H9 (cell line): Measurements from ENCODE around the gene ADTRP. TPM values are rescaled to one million over a fixed set of nuclear protein-coding genes. Genes with fewer than 3 reads are reported as not detected.

Experiments
- DNase-seq: peaks from one replicate; pipeline ENCODE4 v3.0.0-alpha.2; 2017
- H2AFZ ChIP-seq: one replicate; pipeline ENCODE4 v1.6.1; 2013; ENCODE audit warnings: mild to moderate bottlenecking, low read length, control low read depth, moderate library complexity
- H2AK5ac ChIP-seq: 2 replicates; pipeline ENCODE4 v1.6.1; 2013; ENCODE audit warnings: low read length, control low read depth, mixed read lengths; ENCODE audit not compliant: insufficient read length
- H2BK120ac ChIP-seq: one replicate; pipeline ENCODE4 v1.6.1; 2013; ENCODE audit warnings: low read depth, mild to moderate bottlenecking, low read length, control low read depth, inconsistent platforms; ENCODE audit not compliant: poor library complexity, severe bottlenecking
- H2BK12ac ChIP-seq: 2 replicates; pipeline ENCODE4 v1.6.1; 2013; ENCODE audit warnings: low read length, control low read depth, mixed read lengths, low read depth; ENCODE audit not compliant: insufficient read length
- H2BK15ac ChIP-seq: 2 replicates; pipeline ENCODE4 v1.6.1; 2013; ENCODE audit warnings: low read depth, low read length, control low read depth
- H2BK20ac ChIP-seq: one replicate; pipeline ENCODE4 v1.6.1; 2013; ENCODE audit warnings: low read depth, mild to moderate bottlenecking, low read length, control low read depth, inconsistent platforms; ENCODE audit not compliant: poor library complexity, severe bottlenecking
- H2BK5ac ChIP-seq: 2 replicates; pipeline ENCODE4 v1.6.1; 2013; ENCODE audit warnings: low read length, control low read depth, mixed read lengths; ENCODE audit not compliant: insufficient read length
- H3K14ac ChIP-seq: 2 replicates; pipeline ENCODE4 v1.6.1; 2013; ENCODE audit warnings: low read length, control low read depth; ENCODE audit not compliant: insufficient read depth
- H3K18ac ChIP-seq: 2 replicates; pipeline ENCODE4 v1.6.1; 2013; ENCODE audit warnings: low read depth, mild to moderate bottlenecking, mixed read lengths, low read length, control low read depth; ENCODE audit not compliant: insufficient read length
- H3K23ac ChIP-seq: 2 replicates; pipeline ENCODE4 v1.6.1; 2013; ENCODE audit warnings: low read length, control low read depth, mixed read lengths, low read depth; ENCODE audit not compliant: insufficient read length
- H3K23me2 ChIP-seq: 2 replicates; pipeline ENCODE4 v1.6.1; 2013; ENCODE audit warnings: low read depth, mild to moderate bottlenecking, mixed read lengths, low read length, control low read depth; ENCODE audit not compliant: insufficient read length, poor library complexity, severe bottlenecking
- H3K27ac ChIP-seq: 2 replicates; pipeline ENCODE4 v1.5.1; 2013; ENCODE audit warnings: low read length, control low read depth, mixed read lengths, low read depth; ENCODE audit not compliant: insufficient read length
- H3K27me3 ChIP-seq: 2 replicates; pipeline ENCODE4 v1.6.1; 2013; ENCODE audit warnings: low read length, control low read depth, inconsistent platforms; ENCODE audit not compliant: insufficient read depth
- H3K4ac ChIP-seq: 2 replicates; pipeline ENCODE4 v1.6.1; 2013; ENCODE audit warnings: low read depth, mild to moderate bottlenecking, control low read depth, inconsistent platforms, low read length, moderate library complexity
- H3K4me1 ChIP-seq: 2 replicates; pipeline ENCODE4 v1.6.1; 2013; ENCODE audit warnings: low read length, control low read depth, inconsistent platforms; ENCODE audit not compliant: insufficient read depth
- H3K4me2 ChIP-seq: 2 replicates; pipeline ENCODE4 v1.6.1; 2013; ENCODE audit warnings: low read length, control low read depth, mixed read lengths; ENCODE audit not compliant: insufficient read length, insufficient read depth
- H3K56ac ChIP-seq: 2 replicates; pipeline ENCODE4 v1.6.1; 2013; ENCODE audit warnings: low read depth, mild to moderate bottlenecking, mixed read lengths, low read length, control low read depth; ENCODE audit not compliant: insufficient read length
- H3K79me1 ChIP-seq: 2 replicates; pipeline ENCODE4 v1.6.1; 2013; ENCODE audit warnings: low read depth, mild to moderate bottlenecking, moderate library complexity, low read length, control low read depth, inconsistent platforms; ENCODE audit not compliant: insufficient read depth, poor library complexity, severe bottlenecking
- H3K79me2 ChIP-seq: 2 replicates; pipeline ENCODE4 v1.6.1; 2013; ENCODE audit warnings: low read length, control low read depth, inconsistent platforms; ENCODE audit not compliant: insufficient read depth
- H3K9ac ChIP-seq: 2 replicates; pipeline ENCODE4 v1.6.1; 2013; ENCODE audit warnings: low read length, control low read depth, mixed read lengths; ENCODE audit not compliant: insufficient read length; ENCODE audit errors: extremely low read depth
- H3K9me3 ChIP-seq: one replicate; pipeline ENCODE4 v1.6.1; 2013; ENCODE audit warnings: low read depth, low read length, inconsistent platforms; ENCODE audit not compliant: control insufficient read depth
- H3T11ph ChIP-seq: one replicate; pipeline ENCODE4 v1.6.1; 2013; ENCODE audit warnings: mild to moderate bottlenecking, low read length, control low read depth, inconsistent platforms
- H4K20me1 ChIP-seq: one replicate; pipeline ENCODE4 v1.6.1; 2013; ENCODE audit not compliant: control insufficient read depth, insufficient read length, insufficient read depth
- H4K5ac ChIP-seq: 2 replicates; pipeline ENCODE4 v1.6.1; 2013; ENCODE audit warnings: low read depth, mild to moderate bottlenecking, mixed read lengths, low read length, control low read depth; ENCODE audit not compliant: insufficient read length
- H4K8ac ChIP-seq: replicated peaks from 2 replicates; pipeline ENCODE4 v1.6.1; 2013; ENCODE audit warnings: low read length, control low read depth, mixed read lengths, low read depth; ENCODE audit not compliant: insufficient read length
- H4K91ac ChIP-seq: 2 replicates; pipeline ENCODE4 v1.6.1; 2013; ENCODE audit warnings: low read depth, mild to moderate bottlenecking, moderate library complexity, mixed read lengths, low read length, control low read depth; ENCODE audit not compliant: insufficient read length
- H3K27ac Mint-ChIP-seq, 3 experiments: 2 replicates in 2 of 3; 3 replicates in 1 of 3; pipeline ENCODE4 v1.8.0; 2020 to 2021; ENCODE audit warnings: mixed read lengths in 3 of 3, mild to moderate bottlenecking in 1 of 3, moderate library complexity in 1 of 3
- H3K27me3 Mint-ChIP-seq: 2 replicates; pipeline ENCODE4 v1.8.0; 2021; ENCODE audit warnings: low read depth, mild to moderate bottlenecking, moderate library complexity, mixed read lengths
- H3K36me3 Mint-ChIP-seq, 3 experiments: 2 replicates in 2 of 3; 3 replicates in 1 of 3; pipeline ENCODE4 v1.8.0; 2020 to 2021; ENCODE audit warnings: low read depth in 3 of 3, mixed read lengths in 3 of 3; ENCODE audit not compliant: insufficient read depth in 1 of 3
- H3K4me1 Mint-ChIP-seq, 2 experiments: 2 replicates each; pipeline ENCODE4 v1.8.0; 2020; ENCODE audit warnings: mixed read lengths in 2 of 2
- H3K4me3 Mint-ChIP-seq, 2 experiments: 2 replicates in 1 of 2; 3 replicates in 1 of 2; pipeline ENCODE4 v1.8.0; 2020 to 2021; ENCODE audit warnings: mild to moderate bottlenecking in 2 of 2, mixed read lengths in 2 of 2, moderate library complexity in 1 of 2
- H3K9me3 Mint-ChIP-seq, 2 experiments: 2 replicates in 1 of 2; 3 replicates in 1 of 2; pipeline ENCODE4 v1.8.0; 2020; ENCODE audit warnings: mild to moderate bottlenecking in 2 of 2, mixed read lengths in 2 of 2, moderate library complexity in 1 of 2
- WGBS: extraction: QIAGEN DNeasy Blood & Tissue Kit; methylation state at CpG from one replicate; pipeline ENCODE4 v1.1.7; 2013; ENCODE audit warnings: missing lambda C conversion rate, low lambda C conversion rate, mixed read lengths; ENCODE audit not compliant: insufficient read length; ENCODE audit errors: extremely low coverage; 5-methylcytosine and 5-hydroxymethylcytosine counted together
- total RNA-seq: library from RNA; stranded (reverse); gene quantifications from 2 replicates; pipeline ENCODE4 v1.2.1, GENCODE V29; 2021
- TF ChIP-seq, protein P1 (sequence below): fragments of 200-600 bp; sonication (generic); conservative IDR thresholded peaks from 3 replicates; pipeline ENCODE4 v1.8.0; 2021; ENCODE audit warnings: antibody characterized with exemption, mild to moderate bottlenecking

ADTRP gene
- total RNA-seq, 1 experiment from 2014 or later = not detected

GRCh38 chr6:11813606-11814005 lies 35.0 kb upstream of the ADTRP start:
- no peak overlapping the region for H3K27ac ChIP-seq
- H3K79me1 ChIP-seq = no peaks in the 10 kb centered on the region
- Mint-ChIP-seq H3K36me3 (no peaks in the 10 kb centered on the region; a peak in 1 of 7 replicates), H3K4me1 (peaks cover 4 to 7% of the 10 kb centered on the region in 2 experiments; a peak in 3 of 4 replicates), H3K9me3 (no peaks in the 10 kb centered on the region), H3K27ac (no peak overlapping the region), H3K4me3 (no peak overlapping the region), H3K27me3 (no peaks in the 10 kb centered on the region)
- no peak overlapping the region for H2AK5ac ChIP-seq
- H3K14ac ChIP-seq = no peak overlapping the region
- no peak overlapping the region for H4K5ac ChIP-seq
- no peak overlapping the region for H2AFZ ChIP-seq
- DNase-seq = no peak
- TF ChIP-seq, protein P1, sequence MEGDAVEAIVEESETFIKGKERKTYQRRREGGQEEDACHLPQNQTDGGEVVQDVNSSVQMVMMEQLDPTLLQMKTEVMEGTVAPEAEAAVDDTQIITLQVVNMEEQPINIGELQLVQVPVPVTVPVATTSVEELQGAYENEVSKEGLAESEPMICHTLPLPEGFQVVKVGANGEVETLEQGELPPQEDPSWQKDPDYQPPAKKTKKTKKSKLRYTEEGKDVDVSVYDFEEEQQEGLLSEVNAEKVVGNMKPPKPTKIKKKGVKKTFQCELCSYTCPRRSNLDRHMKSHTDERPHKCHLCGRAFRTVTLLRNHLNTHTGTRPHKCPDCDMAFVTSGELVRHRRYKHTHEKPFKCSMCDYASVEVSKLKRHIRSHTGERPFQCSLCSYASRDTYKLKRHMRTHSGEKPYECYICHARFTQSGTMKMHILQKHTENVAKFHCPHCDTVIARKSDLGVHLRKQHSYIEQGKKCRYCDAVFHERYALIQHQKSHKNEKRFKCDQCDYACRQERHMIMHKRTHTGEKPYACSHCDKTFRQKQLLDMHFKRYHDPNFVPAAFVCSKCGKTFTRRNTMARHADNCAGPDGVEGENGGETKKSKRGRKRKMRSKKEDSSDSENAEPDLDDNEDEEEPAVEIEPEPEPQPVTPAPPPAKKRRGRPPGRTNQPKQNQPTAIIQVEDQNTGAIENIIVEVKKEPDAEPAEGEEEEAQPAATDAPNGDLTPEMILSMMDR = no peak
- no peaks in the 10 kb centered on the region for H3K4me1 ChIP-seq
- no peak overlapping the region for H4K8ac ChIP-seq
- H3T11ph ChIP-seq = no peak overlapping the region
- no peak overlapping the region for H3K4ac ChIP-seq
- no peak overlapping the region for H3K9ac ChIP-seq
- H3K9me3 ChIP-seq = no peaks in the 10 kb centered on the region
- H4K20me1 ChIP-seq = no peaks in the 10 kb centered on the region
- no peaks in the 10 kb centered on the region for H3K23me2 ChIP-seq
- WGBS = no CpG with 5 or more reads among the region's 4 CpGs
- no peak overlapping the region for H2BK5ac ChIP-seq
- H2BK15ac ChIP-seq = no peak overlapping the region
- H3K4me2 ChIP-seq = no peak overlapping the region
- no peaks in the 10 kb centered on the region for H3K27me3 ChIP-seq
- H2BK120ac ChIP-seq = no peak overlapping the region
- no peak overlapping the region for H2BK20ac ChIP-seq
- H3K79me2 ChIP-seq = no peaks in the 10 kb centered on the region
- H4K91ac ChIP-seq = no peak overlapping the region
- H2BK12ac ChIP-seq = no peak overlapping the region
- H3K56ac ChIP-seq = no peak overlapping the region
- no peak overlapping the region for H3K23ac ChIP-seq
- H3K18ac ChIP-seq = no peak overlapping the region
